PC-3 (cell line): ENCODE data around the gene GPD1L.

ENCODE experiments used
- EZH2 ChIP-seq: fragments of 300-600 bp; sonication (generic); IDR thresholded peaks from one replicate; pipeline ENCODE4 v1.6.1; 2017; ENCODE audit warnings: antibody characterized with exemption, mild to moderate bottlenecking, low read length; ENCODE audit not compliant: unreplicated experiment
- TF ChIP-seq, protein P1 (sequence below): fragments of 300-600 bp; sonication (generic); conservative IDR thresholded peaks from 2 replicates; pipeline ENCODE4 v1.5.1; 2017; ENCODE audit warnings: antibody characterized with exemption, low read depth, mild to moderate bottlenecking, low read length

DNA sequence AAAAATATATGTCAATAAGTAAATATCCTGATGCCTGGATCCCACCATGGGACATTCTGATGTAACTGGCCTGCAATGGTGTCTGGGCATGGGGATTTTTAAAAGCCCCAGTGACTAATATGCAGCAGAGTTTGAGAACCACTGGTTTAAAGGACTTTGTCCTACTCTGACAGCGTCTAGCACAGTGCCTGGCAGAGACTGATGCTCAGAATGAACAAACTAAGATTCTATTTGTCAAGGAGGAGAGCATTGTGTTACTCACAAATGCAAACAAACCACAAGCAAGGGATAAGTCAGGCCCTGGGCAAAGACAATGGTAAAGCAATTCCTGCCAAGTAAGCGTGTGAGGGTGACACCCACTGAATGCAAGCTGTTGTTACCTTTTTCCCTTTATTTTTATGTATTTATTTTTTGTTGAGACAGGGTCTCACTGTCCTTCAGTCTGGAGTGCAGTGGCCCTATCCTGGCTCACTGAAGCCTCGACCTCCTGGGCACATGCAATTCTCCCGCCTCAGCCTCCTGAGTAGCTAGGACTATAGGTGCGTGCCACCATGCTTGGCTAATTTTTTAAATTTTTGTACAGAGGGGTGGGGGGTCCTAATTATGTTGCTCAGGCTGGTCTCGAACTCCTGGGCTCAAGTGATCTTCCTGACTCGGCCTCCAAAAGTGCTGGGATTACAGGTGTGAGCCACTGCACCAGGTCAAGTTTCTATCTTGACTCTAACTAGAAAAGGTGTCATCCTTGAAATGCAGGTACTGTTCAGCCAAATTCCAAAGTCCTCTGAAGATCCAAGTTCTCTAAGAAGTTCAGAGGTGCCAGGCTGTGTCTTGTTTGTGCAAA, 909 bp upstream of the GPD1L start:
- TF ChIP-seq, protein P1, sequence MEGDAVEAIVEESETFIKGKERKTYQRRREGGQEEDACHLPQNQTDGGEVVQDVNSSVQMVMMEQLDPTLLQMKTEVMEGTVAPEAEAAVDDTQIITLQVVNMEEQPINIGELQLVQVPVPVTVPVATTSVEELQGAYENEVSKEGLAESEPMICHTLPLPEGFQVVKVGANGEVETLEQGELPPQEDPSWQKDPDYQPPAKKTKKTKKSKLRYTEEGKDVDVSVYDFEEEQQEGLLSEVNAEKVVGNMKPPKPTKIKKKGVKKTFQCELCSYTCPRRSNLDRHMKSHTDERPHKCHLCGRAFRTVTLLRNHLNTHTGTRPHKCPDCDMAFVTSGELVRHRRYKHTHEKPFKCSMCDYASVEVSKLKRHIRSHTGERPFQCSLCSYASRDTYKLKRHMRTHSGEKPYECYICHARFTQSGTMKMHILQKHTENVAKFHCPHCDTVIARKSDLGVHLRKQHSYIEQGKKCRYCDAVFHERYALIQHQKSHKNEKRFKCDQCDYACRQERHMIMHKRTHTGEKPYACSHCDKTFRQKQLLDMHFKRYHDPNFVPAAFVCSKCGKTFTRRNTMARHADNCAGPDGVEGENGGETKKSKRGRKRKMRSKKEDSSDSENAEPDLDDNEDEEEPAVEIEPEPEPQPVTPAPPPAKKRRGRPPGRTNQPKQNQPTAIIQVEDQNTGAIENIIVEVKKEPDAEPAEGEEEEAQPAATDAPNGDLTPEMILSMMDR: no peak
- TF ChIP-seq EZH2: no peak
